Ramos (cell line): ENCODE results near the gene CCDC83.

Experiments
- in situ Hi-C: fragments of 300-500 bp; cut with MboI; formaldehyde crosslinking; loops from one replicate; pipeline ENCODE4 v1.14.3; 2022; ENCODE audit warnings: low sequenced_read_pairs; ENCODE audit not compliant: unreplicated experiment

The CCDC83 gene

GRCh38 chr11:85961130-85961529 lies 105.9 kb downstream of the CCDC83 start:
- in situ Hi-C loops = no loop called here

GRCh38 chr11:85961930-85962363 lies 106.8 kb downstream of the CCDC83 start:
- in situ Hi-C loops = no loop called here

GRCh38 chr11:85965202-85965601 lies 110.0 kb downstream of the CCDC83 start:
- in situ Hi-C loops = no loop called here

- in situ Hi-C loops = no loop called here
Measured at GRCh38 chr11:85967457-85967856, 112.3 kb downstream of the CCDC83 start.
